Endodermal cell (in vitro differentiated cells): ENCODE results near the gene TUBB3. TPM values are rescaled to one million over a fixed set of nuclear protein-coding genes. Genes with fewer than 3 reads are reported as not detected.
"Not testable (repeated sequence)": the region's sequence is repeated elsewhere in the genome, so short reads cannot be mapped to it uniquely, and the experiment has no call there.

ENCODE experiments used
- DNase-seq: peaks from one replicate; pipeline ENCODE4 v3.0.0-alpha.2; 2017
- H3K27ac ChIP-seq: 2 replicates; pipeline ENCODE4 v1.5.1; 2013; ENCODE audit warnings: mild to moderate bottlenecking, low read depth, low read length, moderate library complexity
- H3K27me3 ChIP-seq: 2 replicates; pipeline ENCODE4 v1.6.1; 2013; ENCODE audit warnings: mild to moderate bottlenecking, low read length, moderate library complexity; ENCODE audit not compliant: insufficient read depth, control insufficient read depth, poor library complexity, severe bottlenecking
- H3K36me3 ChIP-seq: 2 replicates; pipeline ENCODE4 v1.7.0; 2013; ENCODE audit warnings: mild to moderate bottlenecking, low read length, moderate library complexity; ENCODE audit not compliant: control insufficient read depth, insufficient read depth
- H3K4me1 ChIP-seq: one replicate; pipeline ENCODE4 v1.7.0; 2013; ENCODE audit warnings: low read length; ENCODE audit not compliant: control insufficient read depth, insufficient read depth
- H3K4me3 ChIP-seq: 2 replicates; pipeline ENCODE4 v1.5.1; 2013; ENCODE audit warnings: mild to moderate bottlenecking, low read length, moderate library complexity
- H3K9ac ChIP-seq: 2 replicates; pipeline ENCODE4 v1.6.1; 2013; ENCODE audit warnings: mild to moderate bottlenecking, low read length, moderate library complexity; ENCODE audit not compliant: poor library complexity, severe bottlenecking; ENCODE audit errors: extremely low read depth
- H3K9me3 ChIP-seq: 2 replicates; pipeline ENCODE4 v1.6.1; 2013; ENCODE audit warnings: mild to moderate bottlenecking, low read length, moderate library complexity; ENCODE audit not compliant: control insufficient read depth
- H3K27ac Mint-ChIP-seq: 2 replicates; pipeline ENCODE4 v1.8.0; 2020; ENCODE audit warnings: mixed read lengths
- H3K27me3 Mint-ChIP-seq: 2 replicates; pipeline ENCODE4 v1.8.0; 2021; ENCODE audit warnings: mild to moderate bottlenecking, mixed read lengths; ENCODE audit not compliant: insufficient read depth
- H3K36me3 Mint-ChIP-seq: 2 replicates; pipeline ENCODE4 v1.8.0; 2020; ENCODE audit warnings: low read depth, mixed read lengths
- H3K4me1 Mint-ChIP-seq: 2 replicates; pipeline ENCODE4 v1.8.0; 2020; ENCODE audit warnings: mixed read lengths
- H3K4me3 Mint-ChIP-seq: 2 replicates; pipeline ENCODE4 v1.8.0; 2020; ENCODE audit warnings: mild to moderate bottlenecking, moderate library complexity, mixed read lengths
- H3K9me3 Mint-ChIP-seq: 2 replicates; pipeline ENCODE4 v1.8.0; 2020; ENCODE audit warnings: mild to moderate bottlenecking, mixed read lengths
- CTCF ChIP-seq: fragments of 200-600 bp; sonication (generic); conservative IDR thresholded peaks from 2 replicates; pipeline ENCODE4 v1.5.0; 2021; ENCODE audit warnings: antibody characterized with exemption, mild to moderate bottlenecking
- WGBS, 2 experiments: methylation state at CpG; one replicate each; pipeline versions ENCODE4 v1.1.5 to v1.1.7; 2013; ENCODE audit warnings: missing lambda C conversion rate in 2 of 2, mixed read lengths in 1 of 2; ENCODE audit not compliant: insufficient coverage in 1 of 2, insufficient read length in 1 of 2; 5-methylcytosine and 5-hydroxymethylcytosine counted together
- long read RNA-seq, 4 experiments: library from polyadenylated mRNA in 2 of 4; library from RNA in 1 of 4; library from capped mRNA in 1 of 4; stranded (forward) in 3 of 4; unstranded in 1 of 4; transcript quantifications; one replicate each; pipeline ENCODE4 v2.0.0, GENCODE V29; 2020 to 2021; ENCODE audit warnings: inconsistent platforms in 1 of 4
- polyA plus RNA-seq, 2 experiments: library from polyadenylated mRNA; stranded (reverse); fragments of 50-300 nt; gene quantifications; one replicate each; pipeline ENCODE4 v1.2.3, GENCODE V29; 2013
- total RNA-seq, 2 donors: library from RNA; stranded (reverse); fragmentation: NEBNext Ultra II Directional in 1 of 2; extraction: Animal tissue kit (Norgen Biotek cat#: 25700) in 1 of 2; gene quantifications; 2 replicates in 1 of 2; 3 replicates in 1 of 2; pipeline ENCODE4 v1.2.1, GENCODE V29; 2021

TUBB3 gene
- total RNA-seq = 100 to 1,000 TPM; 109 to 140 TPM
- polyA plus RNA-seq (2013, experiment 1 of 2) = 466 TPM
- 448 TPM for polyA plus RNA-seq (2013, experiment 2 of 2)
- long read RNA-seq, experiment 1, transcript TUBB3-201 (4 exons, 1,769 nt) = major isoform, 33 of 58 reads
- long read RNA-seq, experiment 1, partial matches to known transcripts = 6 of 58 reads
- long read RNA-seq, experiment 1, other reads (novel, unspliced or antisense) = 19 of 58 reads
- long read RNA-seq, experiment 2, transcript TUBB3-201 (4 exons, 1,769 nt) = major isoform, 144 of 161 reads
- long read RNA-seq, experiment 2, partial matches to known transcripts = 15 of 161 reads
- long read RNA-seq, experiment 2, other reads (novel, unspliced or antisense) = 0 of 161 reads
- long read RNA-seq, experiment 3, transcript TUBB3-201 (4 exons, 1,769 nt) = major isoform, 1,021 of 1,061 reads
- long read RNA-seq, experiment 3, transcript TUBB3-206 (4 exons, 1,978 nt) = minor isoform, 10 of 1,061 reads
- long read RNA-seq, experiment 3, partial matches to known transcripts = 21 of 1,061 reads
- long read RNA-seq, experiment 3, other reads (novel, unspliced or antisense) = 5 of 1,061 reads
- long read RNA-seq, experiment 4, transcript TUBB3-201 (4 exons, 1,769 nt) = major isoform, 134 of 154 reads
- long read RNA-seq, experiment 4, partial matches to known transcripts = 0 of 154 reads
- long read RNA-seq, experiment 4, other reads (novel, unspliced or antisense) = 20 of 154 reads

GRCh38 chr16:89922884-89923639 is at the start of gene TUBB3:
Gene TUBB3 (plus strand): TSS chr16:89923342. CDS start chr16:89923402, 60 bp downstream.
- Mint-ChIP-seq H3K9me3 (no peaks in the 10 kb centered on the region), H3K27ac (peak within 1 kb of the TSS; percentile 94), H3K4me1 (peaks cover 14% of the 10 kb centered on the region), H3K27me3 (peaks cover 37% of the 10 kb centered on the region), H3K4me3 (peak within 1 kb of the TSS; percentile 79), H3K36me3 (peaks cover 5% of the 10 kb centered on the region)
- peak; percentile 93 for DNase-seq
- no peaks in the 10 kb centered on the region for H3K4me1 ChIP-seq
- WGBS, 2 experiments = 0% methylated on average over 15 to 88 of the region's 88 CpGs
- peak within 1 kb of the TSS; percentile 88 for H3K4me3 ChIP-seq
- no peaks in the 10 kb centered on the region for H3K9me3 ChIP-seq
- peak within 1 kb of the TSS; percentile 69 for H3K9ac ChIP-seq
- H3K27ac ChIP-seq = peak within 1 kb of the TSS; percentile 93
- H3K36me3 ChIP-seq = peaks cover 8% of the 10 kb centered on the region
- H3K27me3 ChIP-seq = no peaks in the 10 kb centered on the region
- TF ChIP-seq CTCF = peak; percentile 23

GRCh38 chr16:89873972-89874689 is 49.0 kb upstream of the TUBB3 start:
- H3K4me1 Mint-ChIP-seq = no peaks in the 10 kb centered on the region
- no peak for TF ChIP-seq CTCF
- Histone ChIP-seq H3K9me3 (peaks cover 27% of the 10 kb centered on the region), H3K9ac (peak overlapping the region; percentile 90), H3K27me3 (no peaks in the 10 kb centered on the region), H3K4me1 (peaks cover 5% of the 10 kb centered on the region), H3K4me3 (peak overlapping the region; percentile 81), H3K27ac (peak overlapping the region; percentile 98), H3K36me3 (peaks cover 44% of the 10 kb centered on the region)
- no peaks in the 10 kb centered on the region for H3K27me3 Mint-ChIP-seq
- peaks cover 16% of the 10 kb centered on the region for H3K9me3 Mint-ChIP-seq
- peak overlapping the region; percentile 77 for H3K4me3 Mint-ChIP-seq
- DNase-seq = peak; percentile 98
- H3K36me3 Mint-ChIP-seq = peaks cover 36% of the 10 kb centered on the region
- 15 to 26% methylated on average over 26 to 58 of the region's 61 CpGs for WGBS, 2 experiments
- H3K27ac Mint-ChIP-seq = peak overlapping the region; percentile 97

- not testable (repeated sequence) for H3K27ac Mint-ChIP-seq, DNase-seq, H3K4me1 ChIP-seq, H3K4me3 ChIP-seq, H3K27me3 Mint-ChIP-seq, H3K9ac ChIP-seq, H3K4me1 Mint-ChIP-seq, H3K27me3 ChIP-seq, H3K4me3 Mint-ChIP-seq, H3K27ac ChIP-seq
- peaks cover 27% of the 10 kb centered on the region for H3K9me3 ChIP-seq
- H3K36me3 Mint-ChIP-seq = peaks cover 64% of the 10 kb centered on the region
- H3K36me3 ChIP-seq = peaks cover 82% of the 10 kb centered on the region
- H3K9me3 Mint-ChIP-seq = peaks cover 16% of the 10 kb centered on the region
- WGBS, 2 experiments = 92 to 94% methylated on average over 18 to 23 of the region's 28 CpGs
Observed at GRCh38 chr16:89879123-89879522, 44.0 kb upstream of the TUBB3 start.
